Gastroesophageal sphincter (tissue), 3 donors: ENCODE results near the gene TIMP4.

Source experiments
- CTCF ChIP-seq, 4 experiments: fragments of 200-600 bp in 2 of 4; fragments of 450-650 bp in 2 of 4; sonication (generic) in 1 of 4; IDR thresholded peaks; one replicate each; pipeline ENCODE4 v1.5.1; 2017 to 2019; ENCODE audit warnings: antibody characterized with exemption in 4 of 4, mild to moderate bottlenecking in 2 of 4, moderate library complexity in 2 of 4
- EP300 ChIP-seq: sonication (generic); formaldehyde crosslinking; IDR thresholded peaks from one replicate; pipeline ENCODE4 v1.6.1; 2017; ENCODE audit warnings: antibody characterized with exemption, mild to moderate bottlenecking
- POLR2A ChIP-seq, 2 donors: fragments of 450-650 bp; IDR thresholded peaks; one replicate each; pipeline ENCODE4 v1.6.1; 2017; ENCODE audit warnings: antibody characterized with exemption in 2 of 2, mild to moderate bottlenecking in 2 of 2, moderate library complexity in 1 of 2

- TF ChIP-seq CTCF (IDR thresholded peaks at IDR 0.05), result no peak
- no peak for TF ChIP-seq EP300
- no peak for TF ChIP-seq POLR2A (IDR thresholded peaks at IDR 0.05)
Observed at GRCh38 chr3:12147049-12147780, 11.5 kb downstream of the TIMP4 start.
